Esophagus squamous epithelium (tissue), 4 donors: ENCODE data around the gene SCN8A.

ENCODE experiments used
- CTCF ChIP-seq, 6 experiments: fragments of 450-650 bp in 4 of 6; fragments of 200-600 bp in 2 of 6; sonication (generic) in 2 of 6; IDR thresholded peaks; one replicate each; pipeline ENCODE4 v1.5.1; 2016 to 2019; ENCODE audit warnings: antibody characterized with exemption in 6 of 6, mild to moderate bottlenecking in 4 of 6, moderate library complexity in 4 of 6
- POLR2A ChIP-seq, 4 donors: fragments of 450-650 bp; IDR thresholded peaks; one replicate each; pipeline ENCODE4 v1.6.1; 2017; ENCODE audit warnings: antibody characterized with exemption in 4 of 4, mild to moderate bottlenecking in 4 of 4, moderate library complexity in 3 of 4

GRCh38 chr12:51730745-51731144 is 139.7 kb downstream of the SCN8A start:
- TF ChIP-seq POLR2A (IDR thresholded peaks at IDR 0.05) (no peak), CTCF (IDR thresholded peaks at IDR 0.05) (no peak)
